GM23248 (cell line): Measurements from ENCODE around the gene PHLDB2. TPM values are rescaled to one million over a fixed set of nuclear protein-coding genes. Genes with fewer than 3 reads are reported as not detected.

Experiments
- DNase-seq: peaks from one replicate; pipeline ENCODE4 v3.0.0-alpha.2; 2015
- H2AFZ ChIP-seq: fragments of 200-600 bp; sonication (generic); 2 replicates; pipeline ENCODE4 v1.6.1; 2016; ENCODE audit warnings: antibody characterized with exemption
- H3F3A ChIP-seq: fragments of 200-600 bp; sonication (generic); 2 replicates; pipeline ENCODE4 v1.6.1; 2016; ENCODE audit warnings: mild to moderate bottlenecking, antibody characterized with exemption, mixed run types; ENCODE audit not compliant: insufficient read depth
- H3K27ac ChIP-seq: fragments of 200-600 bp; sonication (generic); 2 replicates; pipeline ENCODE4 v1.5.1; 2016; ENCODE audit warnings: mild to moderate bottlenecking
- H3K27me3 ChIP-seq: fragments of 200-600 bp; sonication (generic); replicated peaks from 2 replicates; pipeline ENCODE4 v1.6.1; 2016; ENCODE audit warnings: mild to moderate bottlenecking; ENCODE audit not compliant: insufficient read depth
- H3K36me3 ChIP-seq: fragments of 200-600 bp; sonication (generic); 2 replicates; pipeline ENCODE4 v1.6.1; 2016; ENCODE audit warnings: low read depth, mild to moderate bottlenecking
- H3K4me1 ChIP-seq: fragments of 200-600 bp; sonication (generic); 2 replicates; pipeline ENCODE4 v1.6.1; 2016; ENCODE audit warnings: mild to moderate bottlenecking; ENCODE audit not compliant: insufficient read depth
- H3K4me2 ChIP-seq: fragments of 200-600 bp; sonication (generic); one replicate; pipeline ENCODE4 v1.6.1; 2016; ENCODE audit warnings: mild to moderate bottlenecking; ENCODE audit not compliant: unreplicated experiment
- H3K4me3 ChIP-seq: fragments of 200-600 bp; sonication (generic); 2 replicates; pipeline ENCODE4 v1.5.1; 2016; ENCODE audit warnings: mild to moderate bottlenecking
- H3K79me2 ChIP-seq: fragments of 200-600 bp; sonication (generic); 2 replicates; pipeline ENCODE4 v1.6.1; 2016; ENCODE audit warnings: mild to moderate bottlenecking; ENCODE audit not compliant: insufficient read depth
- H3K9ac ChIP-seq: fragments of 200-600 bp; sonication (generic); 2 replicates; pipeline ENCODE4 v1.6.1; 2016; ENCODE audit warnings: mild to moderate bottlenecking
- H3K9me2 ChIP-seq: fragments of 200-600 bp; sonication (generic); 2 replicates; pipeline ENCODE4 v1.6.1; 2016; ENCODE audit warnings: mixed run types, mild to moderate bottlenecking, moderate library complexity; ENCODE audit not compliant: insufficient read depth
- H3K9me3 ChIP-seq: fragments of 200-600 bp; sonication (generic); one replicate; pipeline ENCODE4 v1.6.1; 2017; ENCODE audit warnings: low read depth
- H4K20me1 ChIP-seq: fragments of 200-600 bp; sonication (generic); 2 replicates; pipeline ENCODE4 v1.6.0; 2016; ENCODE audit not compliant: insufficient read depth
- EZH2 ChIP-seq: fragments of 200-600 bp; sonication (generic); IDR thresholded peaks from 2 replicates; pipeline ENCODE4 v1.6.1; 2018; ENCODE audit warnings: antibody characterized with exemption, mild to moderate bottlenecking; ENCODE audit not compliant: insufficient read depth, poor library complexity, severe bottlenecking
- EZH2phosphoT487 ChIP-seq: fragments of 200-600 bp; sonication (generic); IDR thresholded peaks from 2 replicates; pipeline ENCODE4 v1.6.1; 2018; ENCODE audit warnings: antibody characterized with exemption, moderate library complexity, mild to moderate bottlenecking, low read depth; ENCODE audit not compliant: insufficient read depth
- whole genome bisulfite sequencing, 2 experiments: methylation state at CpG; one replicate each; pipeline ENCODE4 v1.1.6; 2015 to 2017; ENCODE audit warnings: low lambda C conversion rate in 2 of 2, low coverage in 1 of 2; ENCODE audit errors: missing lambda C conversion rate in 2 of 2; 5-methylcytosine and 5-hydroxymethylcytosine counted together
- in situ Hi-C: fragments of 300-500 bp; cut with MboI; formaldehyde crosslinking; loops from 2 replicates; pipeline ENCODE4 v1.15.0; 2020
- polyA plus RNA-seq: library from polyadenylated mRNA; unstranded; fragments of >200 nt; fragmentation: Nextera tagmentation; extraction: Ambion mirVana; gene quantifications from 2 replicates; pipeline ENCODE4 v1.2.1, GENCODE V29; 2016
- total RNA-seq: library from RNA; depleted of rRNA; stranded (reverse); fragments of >200 nt; shearing (Covaris generic); gene quantifications from 2 replicates; pipeline ENCODE4 v1.2.3, GENCODE V29; 2014

The PHLDB2 gene
- total and polyA plus RNA-seq, 2 experiments from 2014 or later: 55.6 to 60.6 TPM

GRCh38 chr3:111867889-111868426 lies 8.9 kb downstream of the PHLDB2 start:
- no peaks in the 10 kb centered on the region for H3K9me2 ChIP-seq
- no peaks in the 10 kb centered on the region for H3K27me3 ChIP-seq
- no peaks in the 10 kb centered on the region for H3K9me3 ChIP-seq
- H3K4me1 ChIP-seq: peaks cover 60% of the 10 kb centered on the region
- in situ Hi-C loops: no loop called here
- H3K36me3 ChIP-seq: peaks cover 8% of the 10 kb centered on the region; the same call in 1 of the 2 replicates
- WGBS, 2 experiments: 92 to 93% methylated on average over 7 of the region's 7 CpGs
- H3K79me2 ChIP-seq: peaks cover 96% of the 10 kb centered on the region
- H3K27ac ChIP-seq: no peak overlapping the region
- no peak overlapping the region for H2AFZ ChIP-seq
- TF ChIP-seq EZH2: no peak
- TF ChIP-seq EZH2phosphoT487: no peak
- no peak overlapping the region for H3K9ac ChIP-seq
- DNase-seq: no peak
- H4K20me1 ChIP-seq: no peaks in the 10 kb centered on the region
- no peak overlapping the region for H3K4me2 ChIP-seq
- no peak overlapping the region for H3K4me3 ChIP-seq
- peaks cover 42% of the 10 kb centered on the region for H3F3A ChIP-seq

- DNase-seq: no peak
- Histone ChIP-seq H3F3A (peaks cover 33% of the 10 kb centered on the region), H3K9me3 (no peaks in the 10 kb centered on the region), H3K9me2 (no peaks in the 10 kb centered on the region), H3K4me1 (peaks cover 53% of the 10 kb centered on the region), H3K36me3 (peaks cover 8% of the 10 kb centered on the region; the same call in 1 of the 2 replicates), H3K4me2 (peak overlapping the region; percentile 20), H4K20me1 (no peaks in the 10 kb centered on the region), H2AFZ (no peak overlapping the region), H3K9ac (no peak overlapping the region), H3K27ac (no peak overlapping the region), H3K4me3 (no peak overlapping the region), H3K79me2 (peaks cover 100% of the 10 kb centered on the region), H3K27me3 (no peaks in the 10 kb centered on the region)
- 70 to 72% methylated on average over 3 of the region's 3 CpGs for WGBS, 2 experiments
- no peak for TF ChIP-seq EZH2
- TF ChIP-seq EZH2phosphoT487: no peak
- in situ Hi-C loops: no loop called here
Observed at GRCh38 chr3:111870620-111871019, 11.6 kb downstream of the PHLDB2 start.

GRCh38 chr3:111871809-111872623 lies 13.0 kb downstream of the PHLDB2 start:
- Histone ChIP-seq H3K9me2 (no peaks in the 10 kb centered on the region), H3K9ac (no peak overlapping the region), H2AFZ (no peak overlapping the region), H3K36me3 (peaks cover 8% of the 10 kb centered on the region; the same call in 1 of the 2 replicates), H3K4me1 (peaks cover 45% of the 10 kb centered on the region), H3K27ac (no peak overlapping the region), H3K79me2 (peaks cover 100% of the 10 kb centered on the region), H3F3A (peaks cover 30% of the 10 kb centered on the region), H3K9me3 (no peaks in the 10 kb centered on the region), H3K4me2 (no peak overlapping the region), H3K27me3 (no peaks in the 10 kb centered on the region), H4K20me1 (no peaks in the 10 kb centered on the region), H3K4me3 (no peak overlapping the region)
- DNase-seq: no peak
- TF ChIP-seq EZH2phosphoT487 (no peak), EZH2 (no peak)
- WGBS, 2 experiments: 88 to 89% methylated on average over 6 of the region's 6 CpGs
- in situ Hi-C loops: no loop called here

- no peak overlapping the region for H3K4me3 ChIP-seq
- 60 to 65% methylated on average over 2 of the region's 2 CpGs for WGBS, 2 experiments
- H3F3A ChIP-seq: peaks cover 30% of the 10 kb centered on the region
- peaks cover 8% of the 10 kb centered on the region; the same call in 1 of the 2 replicates for H3K36me3 ChIP-seq
- H3K4me2 ChIP-seq: no peak overlapping the region
- peaks cover 100% of the 10 kb centered on the region for H3K79me2 ChIP-seq
- H2AFZ ChIP-seq: no peak overlapping the region
- H4K20me1 ChIP-seq: no peaks in the 10 kb centered on the region
- in situ Hi-C loops: no loop called here
- no peaks in the 10 kb centered on the region for H3K9me3 ChIP-seq
- no peak overlapping the region for H3K27ac ChIP-seq
- H3K27me3 ChIP-seq: no peaks in the 10 kb centered on the region
- no peak for TF ChIP-seq EZH2phosphoT487
- TF ChIP-seq EZH2: no peak
- no peak overlapping the region for H3K9ac ChIP-seq
- peaks cover 45% of the 10 kb centered on the region for H3K4me1 ChIP-seq
- no peak for DNase-seq
- no peaks in the 10 kb centered on the region for H3K9me2 ChIP-seq
Observed at GRCh38 chr3:111872979-111873378, 13.9 kb downstream of the PHLDB2 start.
